HG03097 (cell line): Measurements from ENCODE around the gene XRCC3.

Source experiments
- ATAC-seq: cut with Tn5 transposase; IDR thresholded peaks from one replicate; pipeline ENCODE4 v1.9.1; 2021; ENCODE audit not compliant: unreplicated experiment, low FRiP score

The XRCC3 gene

DNA sequence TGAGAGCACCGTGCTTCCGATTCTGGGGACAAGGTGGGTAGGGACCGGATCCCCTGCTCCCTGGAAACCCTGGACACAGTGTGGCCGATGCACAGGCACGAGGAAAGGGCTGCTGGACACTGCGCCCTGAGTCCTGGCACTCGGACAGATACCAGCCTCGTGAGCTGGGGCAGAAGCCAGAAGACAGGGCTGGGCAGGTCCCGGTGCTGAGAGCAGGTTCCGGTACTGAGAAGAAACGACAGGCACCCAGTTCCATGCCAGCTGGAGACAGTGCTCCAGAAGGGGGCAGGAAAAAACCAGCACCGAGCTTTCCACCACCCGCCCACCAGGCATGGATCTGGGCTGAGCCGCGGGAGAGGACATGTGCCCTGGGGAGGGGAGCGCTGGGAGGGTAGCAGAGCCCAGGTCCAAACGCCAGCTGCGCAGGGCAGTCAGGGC is 6.5 kb downstream of the XRCC3 start:
- no peak for ATAC-seq

GRCh38 chr14:103707329-103708263 is 7.7 kb downstream of the XRCC3 start:
- ATAC-seq = no peak

DNA sequence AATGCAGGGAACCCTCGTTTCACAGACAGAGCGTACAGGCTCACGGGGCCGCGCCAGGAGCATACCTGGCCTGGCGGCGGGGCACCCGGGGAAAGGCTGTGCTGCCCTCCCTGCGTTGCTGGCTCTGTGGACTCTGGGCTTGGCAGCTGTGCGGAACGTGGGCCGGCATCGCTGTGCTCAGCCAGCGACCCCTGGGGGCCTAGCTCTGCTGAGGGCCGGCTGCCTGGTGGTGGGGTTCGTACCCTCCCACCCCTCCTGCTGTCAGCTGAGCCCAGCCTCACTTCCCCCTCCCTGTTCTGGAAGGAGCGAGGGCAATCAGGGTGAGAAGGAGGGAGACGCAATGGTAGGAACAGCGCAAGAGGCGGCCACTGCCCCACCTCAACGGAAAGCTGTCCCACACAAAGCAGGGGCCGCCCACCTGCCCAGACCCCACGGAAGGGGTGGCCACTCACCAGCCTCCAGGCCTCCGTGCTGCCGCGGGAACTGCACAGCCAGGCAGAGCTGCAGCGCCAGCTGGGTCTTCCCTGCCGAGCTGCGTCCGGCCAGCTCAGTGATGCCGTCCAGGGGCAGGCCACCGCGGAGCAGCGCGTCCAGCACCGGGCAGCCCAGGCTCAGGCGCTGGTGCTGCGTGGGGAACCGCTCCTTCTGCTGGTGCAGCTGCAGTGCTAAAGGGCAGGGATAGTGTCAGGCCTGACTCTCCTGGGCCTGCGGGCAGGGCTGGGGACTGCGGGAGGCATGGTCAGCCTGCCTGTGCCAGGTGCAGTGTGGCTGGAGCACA is 8.5 kb downstream of the XRCC3 start:
- no peak for ATAC-seq

DNA sequence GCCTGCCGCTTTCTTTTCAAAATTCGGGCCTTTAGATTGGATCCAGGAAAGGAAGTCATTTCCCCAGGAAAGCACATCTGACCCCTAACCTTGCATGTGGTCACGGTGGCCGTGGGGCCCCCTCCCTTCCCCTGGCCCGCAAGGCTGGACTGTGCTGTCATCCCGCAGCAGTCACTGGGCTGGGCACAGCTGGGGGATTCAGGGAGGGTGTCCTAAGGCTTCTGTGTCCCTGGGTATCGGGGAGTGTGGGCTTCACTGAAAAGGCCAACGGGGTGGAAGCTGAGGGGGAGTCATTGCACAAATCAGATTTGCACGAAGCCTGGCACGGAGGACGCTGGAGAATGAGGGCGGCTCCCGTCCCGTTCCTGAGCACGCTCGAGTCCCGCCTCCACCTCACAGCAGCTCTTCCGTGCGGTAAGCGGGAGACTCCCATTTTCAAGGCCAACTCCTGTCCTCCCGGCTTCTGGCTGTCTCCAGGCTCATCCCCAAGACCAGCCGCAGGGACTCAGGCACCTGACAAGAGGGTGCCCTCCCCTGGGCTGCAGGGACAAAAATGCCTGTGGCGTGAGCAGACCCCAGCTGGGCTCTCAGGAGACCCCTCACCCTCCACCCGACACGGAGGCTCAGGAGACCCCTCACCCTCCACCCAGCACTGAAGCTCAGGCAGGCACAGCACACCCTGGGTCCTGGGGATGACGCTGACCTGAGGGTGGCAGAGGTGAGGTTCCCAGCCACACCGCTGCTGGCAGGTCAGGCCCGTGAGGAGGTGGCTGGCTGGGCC is 9.6 kb downstream of the XRCC3 start:
- no peak for ATAC-seq

DNA sequence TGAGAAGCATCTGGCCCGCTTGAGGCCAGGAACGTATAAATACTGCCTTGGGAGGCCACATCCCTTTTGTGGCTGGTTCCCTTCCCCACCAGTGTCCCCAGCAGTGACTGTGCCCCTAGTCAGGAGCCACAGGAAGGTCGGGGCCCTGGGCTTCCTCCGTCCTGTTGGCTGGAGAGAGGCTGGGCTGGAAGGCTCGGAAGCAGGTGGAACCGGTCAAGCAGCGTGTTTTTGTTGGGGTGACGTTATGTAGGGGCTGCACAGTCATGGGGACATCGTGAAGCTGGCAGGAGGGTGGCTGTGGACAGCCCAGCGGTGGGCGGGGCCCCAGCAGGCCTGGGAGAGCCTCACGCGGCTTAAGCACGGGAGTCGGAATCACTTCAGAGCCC is 10.1 kb downstream of the XRCC3 start:
- no peak for ATAC-seq

- ATAC-seq = no peak
These were observed 10.5 kb downstream of the XRCC3 start for GRCh38 chr14:103704708-103705107.

- ATAC-seq = no peak
These were observed 11.5 kb downstream of the XRCC3 start for GRCh38 chr14:103703433-103704385.

- no peak for ATAC-seq
These were observed 12.5 kb downstream of the XRCC3 start for GRCh38 chr14:103702497-103703432.

GRCh38 chr14:103702095-103702494 is 13.2 kb downstream of the XRCC3 start:
- ATAC-seq = no peak

- no peak for ATAC-seq
These were observed 14.3 kb downstream of the XRCC3 start for GRCh38 chr14:103700753-103701490.

DNA sequence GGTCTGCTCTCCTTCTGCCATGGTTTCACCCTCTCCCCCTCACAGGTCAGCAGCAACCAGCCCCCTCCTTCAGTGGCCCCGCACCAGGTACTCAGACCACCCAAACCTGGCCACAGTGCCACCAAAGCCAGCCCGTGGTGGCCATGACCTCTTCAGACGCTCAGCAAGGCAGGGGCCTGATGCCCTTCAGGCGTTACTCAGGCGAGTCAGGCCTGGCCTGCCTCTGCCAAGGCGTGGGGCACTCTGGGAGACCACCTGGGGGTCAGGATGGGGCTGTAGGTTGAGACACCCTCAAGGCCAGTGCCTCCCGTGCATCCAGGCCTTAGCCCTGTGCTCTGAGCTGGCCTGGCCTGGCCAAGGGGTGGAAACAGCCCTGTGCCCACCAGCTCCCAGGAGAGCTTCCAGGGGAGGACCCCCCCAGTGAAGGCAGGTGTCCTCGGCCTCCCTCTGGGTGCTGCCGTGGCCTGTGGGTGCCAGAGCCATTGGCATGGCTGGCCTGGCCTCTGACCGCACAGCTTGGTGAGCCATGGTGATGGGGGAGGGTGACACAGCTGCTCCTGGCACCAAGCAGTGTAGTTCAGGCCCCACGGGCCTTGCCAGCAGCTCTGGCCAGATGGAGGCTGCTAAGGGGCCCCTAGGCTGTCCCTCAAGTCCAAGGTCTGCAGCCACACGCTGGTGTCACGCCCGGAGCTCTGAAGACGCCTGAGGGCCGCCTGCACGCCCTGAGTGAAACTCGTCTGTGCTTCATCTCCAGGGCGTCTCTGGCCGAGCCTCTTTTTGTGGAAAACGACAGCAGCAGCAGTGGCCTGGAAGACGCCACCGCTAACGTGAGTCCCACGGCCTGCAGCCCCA is 15.1 kb downstream of the XRCC3 start:
- ATAC-seq = no peak

DNA sequence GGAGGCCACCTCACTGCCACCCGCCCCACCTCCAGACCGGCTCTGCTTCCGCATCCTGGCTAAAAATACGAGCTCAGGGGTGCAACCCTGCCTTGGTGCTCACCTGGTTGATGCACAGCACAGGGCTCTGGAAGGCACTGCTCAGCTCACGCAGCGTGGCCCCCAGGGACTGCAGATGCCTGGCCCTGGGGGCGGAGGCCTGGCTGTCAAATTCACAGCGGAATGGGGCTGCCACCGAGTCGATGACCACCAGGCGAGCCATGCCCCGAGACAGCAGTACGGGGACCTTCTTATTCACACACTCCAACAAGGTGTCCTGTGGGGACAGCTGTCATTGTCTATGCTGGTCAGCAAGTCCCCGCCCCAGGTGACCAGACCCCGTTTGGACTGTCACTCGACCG is 16.0 kb downstream of the XRCC3 start:
- ATAC-seq = no peak

GRCh38 chr14:103698380-103699260 is 16.6 kb downstream of the XRCC3 start:
- no peak for ATAC-seq

GRCh38 chr14:103697603-103698379 is 17.5 kb downstream of the XRCC3 start:
- ATAC-seq = no peak

- no peak for ATAC-seq
These were observed 18.0 kb downstream of the XRCC3 start for GRCh38 chr14:103697206-103697602.
